ENCODE results near the gene TMEM8B. TPM values are rescaled to one million over a fixed set of nuclear protein-coding genes. Genes with fewer than 3 reads are reported as not detected.

TMEM8B gene
- total and polyA plus RNA-seq, 9 of the 15 experiments (the other 6 are each of a cell fraction or from before 2014, with no cell fraction given), result 0.01 to 2.2 (median 1.1) TPM

DNA sequence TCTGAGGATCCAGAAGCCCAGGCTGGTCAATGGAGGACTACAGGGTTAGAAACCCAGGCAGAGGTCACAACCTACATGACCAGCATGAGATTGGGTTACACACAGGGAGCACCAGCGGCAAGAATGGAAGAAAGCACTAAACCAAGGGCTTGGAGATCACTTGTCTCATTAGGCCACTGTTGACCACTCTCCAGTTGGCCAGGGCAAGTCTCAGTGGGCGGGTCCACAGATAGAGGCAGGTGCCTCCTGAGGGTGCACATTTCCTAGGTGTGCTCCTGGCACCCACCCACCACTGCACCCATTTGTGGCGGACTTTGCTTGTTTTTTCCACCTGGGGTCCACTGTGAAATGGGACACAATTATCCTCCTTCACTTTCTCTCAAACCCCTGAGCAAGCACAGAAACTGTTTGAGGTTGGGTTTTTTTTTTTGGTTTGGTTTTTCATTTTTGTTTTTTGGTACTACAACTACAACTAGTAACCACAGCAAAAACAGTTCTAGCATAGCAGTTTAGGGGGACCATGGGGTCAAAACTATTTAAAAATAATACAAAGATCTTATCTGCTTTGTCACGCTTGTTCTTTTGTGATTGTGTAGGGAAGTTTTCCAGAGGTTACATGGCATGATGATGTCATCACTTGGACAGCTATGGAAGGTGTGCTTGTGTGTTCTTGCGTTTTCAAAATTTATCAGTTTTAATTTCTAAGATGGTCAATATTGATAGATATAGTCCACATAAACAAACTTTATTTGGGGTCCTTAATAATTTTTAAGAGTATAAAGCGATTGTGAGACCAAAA is 31.5 kb upstream of the TMEM8B start:
- H3K9me1 ChIP-seq (ENCODE audit: control insufficient read depth, insufficient read depth, low read length), result no peaks in the 10 kb centered on the region
- no peak overlapping the region for H3K4me2 ChIP-seq (ENCODE audit: insufficient read depth, low read length)
- no peak overlapping the region for H2AFZ ChIP-seq (ENCODE audit: low read depth, low read length)
- no peak overlapping the region for H3K9ac ChIP-seq (ENCODE audit: insufficient read depth in 1 of 2, low read depth in 2 of 2, low read length in 2 of 2)
- ChIA-PET POLR2A (no interaction called here), CTCF (ENCODE audit: low intra/inter-chr PET ratio) (no interaction called here)
- WGBS (ENCODE audit: insufficient coverage, low coverage, missing lambda C conversion rate), result 80% methylated on average over 6 of the region's 6 CpGs
- FAIRE-seq (peak; percentile 37), ATAC-seq (no peak), DNase-seq (ENCODE audit: extremely low read depth in 1 of 4, low spot score in 3 of 4) (no peak)
- H3K4me1 ChIP-seq (replicated peaks in 1 of 2; ENCODE audit: control insufficient read depth in 2 of 2, insufficient read depth in 2 of 2, low read length in 2 of 2), result peaks cover 17 to 35% of the 10 kb centered on the region in 2 experiments; a peak in 4 of 5 replicates
- peak; percentile 43; the same call in 1 of the 2 replicates for TF ChIP-seq ATF7 (IDR thresholded peaks at IDR 0.05)
- TF ChIP-seq ZNF551 (CRISPR knock-in tag; IDR thresholded peaks at IDR 0.05), result no peak
- TF ChIP-seq DMBX1 (CRISPR knock-in tag; IDR thresholded peaks at IDR 0.05; ENCODE audit: borderline replicate concordance), result no peak
- TF ChIP-seq, protein P1, sequence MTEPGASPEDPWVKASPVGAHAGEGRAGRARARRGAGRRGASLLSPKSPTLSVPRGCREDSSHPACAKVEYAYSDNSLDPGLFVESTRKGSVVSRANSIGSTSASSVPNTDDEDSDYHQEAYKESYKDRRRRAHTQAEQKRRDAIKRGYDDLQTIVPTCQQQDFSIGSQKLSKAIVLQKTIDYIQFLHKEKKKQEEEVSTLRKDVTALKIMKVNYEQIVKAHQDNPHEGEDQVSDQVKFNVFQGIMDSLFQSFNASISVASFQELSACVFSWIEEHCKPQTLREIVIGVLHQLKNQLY (CRISPR knock-in tag; conservative IDR thresholded peaks at IDR 0.05), result no peak
- TF ChIP-seq, protein P2, sequence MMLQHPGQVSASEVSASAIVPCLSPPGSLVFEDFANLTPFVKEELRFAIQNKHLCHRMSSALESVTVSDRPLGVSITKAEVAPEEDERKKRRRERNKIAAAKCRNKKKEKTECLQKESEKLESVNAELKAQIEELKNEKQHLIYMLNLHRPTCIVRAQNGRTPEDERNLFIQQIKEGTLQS (IDR thresholded peaks at IDR 0.05), result peak; percentile 91
- TF ChIP-seq, protein P2 (CRISPR knock-in tag; conservative IDR thresholded peaks at IDR 0.05), result no peak
- no peak for TF ChIP-seq ARNT (IDR thresholded peaks at IDR 0.05)
- TF ChIP-seq, protein P3, sequence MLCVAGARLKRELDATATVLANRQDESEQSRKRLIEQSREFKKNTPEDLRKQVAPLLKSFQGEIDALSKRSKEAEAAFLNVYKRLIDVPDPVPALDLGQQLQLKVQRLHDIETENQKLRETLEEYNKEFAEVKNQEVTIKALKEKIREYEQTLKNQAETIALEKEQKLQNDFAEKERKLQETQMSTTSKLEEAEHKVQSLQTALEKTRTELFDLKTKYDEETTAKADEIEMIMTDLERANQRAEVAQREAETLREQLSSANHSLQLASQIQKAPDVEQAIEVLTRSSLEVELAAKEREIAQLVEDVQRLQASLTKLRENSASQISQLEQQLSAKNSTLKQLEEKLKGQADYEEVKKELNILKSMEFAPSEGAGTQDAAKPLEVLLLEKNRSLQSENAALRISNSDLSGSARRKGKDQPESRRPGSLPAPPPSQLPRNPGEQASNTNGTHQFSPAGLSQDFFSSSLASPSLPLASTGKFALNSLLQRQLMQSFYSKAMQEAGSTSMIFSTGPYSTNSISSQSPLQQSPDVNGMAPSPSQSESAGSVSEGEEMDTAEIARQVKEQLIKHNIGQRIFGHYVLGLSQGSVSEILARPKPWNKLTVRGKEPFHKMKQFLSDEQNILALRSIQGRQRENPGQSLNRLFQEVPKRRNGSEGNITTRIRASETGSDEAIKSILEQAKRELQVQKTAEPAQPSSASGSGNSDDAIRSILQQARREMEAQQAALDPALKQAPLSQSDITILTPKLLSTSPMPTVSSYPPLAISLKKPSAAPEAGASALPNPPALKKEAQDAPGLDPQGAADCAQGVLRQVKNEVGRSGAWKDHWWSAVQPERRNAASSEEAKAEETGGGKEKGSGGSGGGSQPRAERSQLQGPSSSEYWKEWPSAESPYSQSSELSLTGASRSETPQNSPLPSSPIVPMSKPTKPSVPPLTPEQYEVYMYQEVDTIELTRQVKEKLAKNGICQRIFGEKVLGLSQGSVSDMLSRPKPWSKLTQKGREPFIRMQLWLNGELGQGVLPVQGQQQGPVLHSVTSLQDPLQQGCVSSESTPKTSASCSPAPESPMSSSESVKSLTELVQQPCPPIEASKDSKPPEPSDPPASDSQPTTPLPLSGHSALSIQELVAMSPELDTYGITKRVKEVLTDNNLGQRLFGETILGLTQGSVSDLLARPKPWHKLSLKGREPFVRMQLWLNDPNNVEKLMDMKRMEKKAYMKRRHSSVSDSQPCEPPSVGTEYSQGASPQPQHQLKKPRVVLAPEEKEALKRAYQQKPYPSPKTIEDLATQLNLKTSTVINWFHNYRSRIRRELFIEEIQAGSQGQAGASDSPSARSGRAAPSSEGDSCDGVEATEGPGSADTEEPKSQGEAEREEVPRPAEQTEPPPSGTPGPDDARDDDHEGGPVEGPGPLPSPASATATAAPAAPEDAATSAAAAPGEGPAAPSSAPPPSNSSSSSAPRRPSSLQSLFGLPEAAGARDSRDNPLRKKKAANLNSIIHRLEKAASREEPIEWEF (CRISPR knock-in tag; IDR thresholded peaks at IDR 0.05), result no peak
- 0 out of 2 replicates have a peak, but pooled peaks have one; percentile 26 for TF ChIP-seq JUND (IDR thresholded peaks at IDR 0.05; ENCODE audit: borderline replicate concordance, low read depth, low read length)
- peak; percentile 48; the same call in 1 of the 3 replicates for TF ChIP-seq JUND (tag; IDR thresholded peaks at IDR 0.05; ENCODE audit: borderline replicate concordance, low read depth, low read length)
- no peak for TF ChIP-seq U2AF1 (optimal IDR thresholded peaks at IDR 0.05; ENCODE audit: low read depth, low read length)
- no peaks in the 10 kb centered on the region for H4K20me1 ChIP-seq (replicated peaks; ENCODE audit: control insufficient read depth, insufficient read depth, low read length)
- H3K79me2 ChIP-seq (ENCODE audit: control insufficient read depth, insufficient read depth, low read length), result no peaks in the 10 kb centered on the region; the same call in 2 of the 3 replicates
- in situ Hi-C loops (cut with MboI) (loop anchor here (10.0 kb wide), 1 partner anchor 87 kb away; no protein-coding TSS in a partner anchor), intact Hi-C loops (cut with micrococcal nuclease) (no loop called here)
- H3K36me3 ChIP-seq (ENCODE audit: control insufficient read depth, insufficient read depth, low read length), result peaks cover 9% of the 10 kb centered on the region; the same call in 2 of the 3 replicates
- BruUV-seq (replicated peaks), result no TSS peak
- H3K27ac ChIP-seq (ENCODE audit: extremely low read depth, low read depth, low read length), result no peak overlapping the region; the same call in 2 of the 3 replicates
- no peaks in the 10 kb centered on the region for H3K27me3 ChIP-seq (ENCODE audit: control insufficient read depth in 2 of 2, insufficient read depth in 2 of 2, low read length in 2 of 2)
- H3K4me3 ChIP-seq, result no peak overlapping the region
- H3K9me3 ChIP-seq (replicated peaks; ENCODE audit: control insufficient read depth, insufficient read depth, low read depth, low read length), result no peaks in the 10 kb centered on the region
